ENCODE results near the gene UBE2J2.

DNA sequence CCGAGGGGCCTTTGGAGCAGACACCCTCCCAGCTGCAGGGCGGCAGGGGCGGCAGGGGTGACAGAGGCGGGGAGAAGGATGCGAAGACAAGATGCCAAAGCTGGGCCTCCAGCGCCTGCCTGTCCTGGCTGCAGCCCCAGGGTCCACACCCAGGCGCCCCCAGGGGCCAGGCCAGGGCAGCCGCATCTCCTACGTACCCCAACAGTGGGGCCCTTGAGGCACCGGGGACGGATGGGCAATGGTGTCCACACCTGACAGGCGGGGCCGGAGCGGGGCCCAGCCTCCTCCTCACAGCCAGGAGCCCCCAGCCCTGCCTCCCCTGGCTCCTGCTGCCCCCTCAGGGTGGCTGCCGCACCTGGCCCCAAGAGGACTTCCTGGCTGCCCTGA lies 34.4 kb downstream of the UBE2J2 start:
- TF ChIP-seq POLR2A (IDR thresholded peaks at IDR 0.05) (no peak), POLR2AphosphoS5 (IDR thresholded peaks at IDR 0.05) (no peak)
- TF ChIP-seq, protein P1, sequence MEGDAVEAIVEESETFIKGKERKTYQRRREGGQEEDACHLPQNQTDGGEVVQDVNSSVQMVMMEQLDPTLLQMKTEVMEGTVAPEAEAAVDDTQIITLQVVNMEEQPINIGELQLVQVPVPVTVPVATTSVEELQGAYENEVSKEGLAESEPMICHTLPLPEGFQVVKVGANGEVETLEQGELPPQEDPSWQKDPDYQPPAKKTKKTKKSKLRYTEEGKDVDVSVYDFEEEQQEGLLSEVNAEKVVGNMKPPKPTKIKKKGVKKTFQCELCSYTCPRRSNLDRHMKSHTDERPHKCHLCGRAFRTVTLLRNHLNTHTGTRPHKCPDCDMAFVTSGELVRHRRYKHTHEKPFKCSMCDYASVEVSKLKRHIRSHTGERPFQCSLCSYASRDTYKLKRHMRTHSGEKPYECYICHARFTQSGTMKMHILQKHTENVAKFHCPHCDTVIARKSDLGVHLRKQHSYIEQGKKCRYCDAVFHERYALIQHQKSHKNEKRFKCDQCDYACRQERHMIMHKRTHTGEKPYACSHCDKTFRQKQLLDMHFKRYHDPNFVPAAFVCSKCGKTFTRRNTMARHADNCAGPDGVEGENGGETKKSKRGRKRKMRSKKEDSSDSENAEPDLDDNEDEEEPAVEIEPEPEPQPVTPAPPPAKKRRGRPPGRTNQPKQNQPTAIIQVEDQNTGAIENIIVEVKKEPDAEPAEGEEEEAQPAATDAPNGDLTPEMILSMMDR (IDR thresholded peaks at IDR 0.05) = no peak
